ENCODE results near the gene GOLGA3.

DNA sequence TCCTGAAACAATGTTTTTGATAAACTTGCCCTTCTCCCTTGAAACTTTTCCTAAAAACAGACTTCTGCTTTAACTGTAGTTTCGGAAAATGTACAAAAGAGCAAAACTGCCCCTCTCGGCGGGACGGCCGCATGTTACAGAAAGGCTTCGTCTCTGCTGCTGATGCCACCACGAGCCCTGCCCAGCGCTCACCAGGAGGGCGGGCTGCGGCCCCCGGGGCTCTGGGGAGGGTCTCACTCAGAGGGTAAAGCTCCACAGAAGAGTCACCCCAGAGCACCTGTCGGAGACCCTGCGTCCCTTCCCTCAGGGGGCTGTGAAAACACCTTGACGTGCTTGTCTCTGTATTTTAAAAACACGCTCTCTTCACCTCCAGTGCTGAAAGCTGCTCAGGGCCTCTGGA lies 12.5 kb upstream of the GOLGA3 start:
- TF ChIP-seq, protein P1, sequence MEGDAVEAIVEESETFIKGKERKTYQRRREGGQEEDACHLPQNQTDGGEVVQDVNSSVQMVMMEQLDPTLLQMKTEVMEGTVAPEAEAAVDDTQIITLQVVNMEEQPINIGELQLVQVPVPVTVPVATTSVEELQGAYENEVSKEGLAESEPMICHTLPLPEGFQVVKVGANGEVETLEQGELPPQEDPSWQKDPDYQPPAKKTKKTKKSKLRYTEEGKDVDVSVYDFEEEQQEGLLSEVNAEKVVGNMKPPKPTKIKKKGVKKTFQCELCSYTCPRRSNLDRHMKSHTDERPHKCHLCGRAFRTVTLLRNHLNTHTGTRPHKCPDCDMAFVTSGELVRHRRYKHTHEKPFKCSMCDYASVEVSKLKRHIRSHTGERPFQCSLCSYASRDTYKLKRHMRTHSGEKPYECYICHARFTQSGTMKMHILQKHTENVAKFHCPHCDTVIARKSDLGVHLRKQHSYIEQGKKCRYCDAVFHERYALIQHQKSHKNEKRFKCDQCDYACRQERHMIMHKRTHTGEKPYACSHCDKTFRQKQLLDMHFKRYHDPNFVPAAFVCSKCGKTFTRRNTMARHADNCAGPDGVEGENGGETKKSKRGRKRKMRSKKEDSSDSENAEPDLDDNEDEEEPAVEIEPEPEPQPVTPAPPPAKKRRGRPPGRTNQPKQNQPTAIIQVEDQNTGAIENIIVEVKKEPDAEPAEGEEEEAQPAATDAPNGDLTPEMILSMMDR (IDR thresholded peaks at IDR 0.05), result no peak
- no peak for TF ChIP-seq POLR2A (IDR thresholded peaks at IDR 0.05)
